Measurements from ENCODE around the gene TRPV3.
"Not testable (repeated sequence)": the region's sequence is repeated elsewhere in the genome, so short reads cannot be mapped to it uniquely, and the experiment has no call there.

Gene TRPV3

GRCh38 chr17:3526971-3527370 is 30.6 kb downstream of the TRPV3 start:
- Histone ChIP-seq H3K4me3 (ENCODE audit: low read length) (no peak overlapping the region), H4K20me1 (ENCODE audit: insufficient read depth, low read length) (no peaks in the 10 kb centered on the region), H3K4me1 (ENCODE audit: low read length) (no peaks in the 10 kb centered on the region), H3K9ac (ENCODE audit: low read length) (no peak overlapping the region), H3F3A (ENCODE audit: insufficient read depth, low read length) (no peaks in the 10 kb centered on the region), H3K27ac (ENCODE audit: low read length) (no peak overlapping the region), H2AFZ (ENCODE audit: low read length) (no peak overlapping the region), H3K79me2 (ENCODE audit: low read length) (no peaks in the 10 kb centered on the region), H3K9me2 (replicated peaks; ENCODE audit: insufficient read depth, low read length) (no peaks in the 10 kb centered on the region), H3K4me2 (ENCODE audit: low read depth, low read length) (no peak overlapping the region), H3K27me3 (replicated peaks; ENCODE audit: insufficient read depth, low read length) (no peaks in the 10 kb centered on the region), H3K9me3 (replicated peaks; ENCODE audit: insufficient read depth, low read length) (no peaks in the 10 kb centered on the region), H3K36me3 (replicated peaks; ENCODE audit: insufficient read depth, low read length) (peaks cover 5% of the 10 kb centered on the region; the same call in 1 of the 2 replicates)
- TF ChIP-seq EZH2phosphoT487 (IDR thresholded peaks at IDR 0.05; ENCODE audit: low read length): no peak
- no peak for TF ChIP-seq EZH2 (optimal IDR thresholded peaks at IDR 0.05; ENCODE audit: low read depth, low read length)
- no peak for TF ChIP-seq CTCF (IDR thresholded peaks at IDR 0.05; ENCODE audit: low read length)
- DNase-seq: no peak

GRCh38 chr17:3526491-3526890 is 31.1 kb downstream of the TRPV3 start:
- H3K9me2 ChIP-seq (replicated peaks; ENCODE audit: insufficient read depth, low read length): no peaks in the 10 kb centered on the region
- H3K4me1 ChIP-seq (ENCODE audit: low read length): no peaks in the 10 kb centered on the region
- peaks cover 5% of the 10 kb centered on the region; the same call in 1 of the 2 replicates for H3K36me3 ChIP-seq (replicated peaks; ENCODE audit: insufficient read depth, low read length)
- H3K79me2 ChIP-seq (ENCODE audit: low read length): no peaks in the 10 kb centered on the region
- no peak overlapping the region for H3K27ac ChIP-seq (ENCODE audit: low read length)
- H3F3A ChIP-seq (ENCODE audit: insufficient read depth, low read length): no peaks in the 10 kb centered on the region
- no peak for TF ChIP-seq CTCF (IDR thresholded peaks at IDR 0.05; ENCODE audit: low read length)
- no peak for TF ChIP-seq EZH2 (optimal IDR thresholded peaks at IDR 0.05; ENCODE audit: low read depth, low read length)
- no peak for TF ChIP-seq EZH2phosphoT487 (IDR thresholded peaks at IDR 0.05; ENCODE audit: low read length)
- no peak overlapping the region for H3K4me2 ChIP-seq (ENCODE audit: low read depth, low read length)
- no peaks in the 10 kb centered on the region for H3K9me3 ChIP-seq (replicated peaks; ENCODE audit: insufficient read depth, low read length)
- no peak overlapping the region for H3K4me3 ChIP-seq (ENCODE audit: low read length)
- H3K9ac ChIP-seq (ENCODE audit: low read length): no peak overlapping the region
- no peak overlapping the region for H2AFZ ChIP-seq (ENCODE audit: low read length)
- no peaks in the 10 kb centered on the region for H3K27me3 ChIP-seq (replicated peaks; ENCODE audit: insufficient read depth, low read length)
- H4K20me1 ChIP-seq (ENCODE audit: insufficient read depth, low read length): no peaks in the 10 kb centered on the region
- no peak for DNase-seq

- TF ChIP-seq EZH2phosphoT487 (IDR thresholded peaks at IDR 0.05; ENCODE audit: low read length) (no peak), CTCF (IDR thresholded peaks at IDR 0.05; ENCODE audit: low read length) (no peak), EZH2 (optimal IDR thresholded peaks at IDR 0.05; ENCODE audit: low read depth, low read length) (no peak)
- no peak overlapping the region for H3K4me3 ChIP-seq (ENCODE audit: low read length)
Observed at GRCh38 chr17:3524024-3524423, 33.6 kb downstream of the TRPV3 start.

GRCh38 chr17:3519472-3519871 is 38.1 kb downstream of the TRPV3 start:
- not testable (repeated sequence) for H2AFZ ChIP-seq (ENCODE audit: low read length); H3K4me3 ChIP-seq (ENCODE audit: low read length)

More at GRCh38 chr17:3524024-3524423, 33.6 kb downstream of the TRPV3 start:
- Histone ChIP-seq H2AFZ (ENCODE audit: low read length) (no peak overlapping the region), H3K4me2 (ENCODE audit: low read depth, low read length) (no peak overlapping the region), H3K4me1 (ENCODE audit: low read length) (no peaks in the 10 kb centered on the region), H3K9me2 (replicated peaks; ENCODE audit: insufficient read depth, low read length) (no peaks in the 10 kb centered on the region), H3F3A (ENCODE audit: insufficient read depth, low read length) (no peaks in the 10 kb centered on the region), H3K79me2 (ENCODE audit: low read length) (no peaks in the 10 kb centered on the region), H4K20me1 (ENCODE audit: insufficient read depth, low read length) (no peaks in the 10 kb centered on the region), H3K36me3 (replicated peaks; ENCODE audit: insufficient read depth, low read length) (peaks cover 10% of the 10 kb centered on the region), H3K9ac (ENCODE audit: low read length) (no peak overlapping the region), H3K27ac (ENCODE audit: low read length) (no peak overlapping the region), H3K27me3 (replicated peaks; ENCODE audit: insufficient read depth, low read length) (no peaks in the 10 kb centered on the region), H3K9me3 (replicated peaks; ENCODE audit: insufficient read depth, low read length) (no peaks in the 10 kb centered on the region)
- DNase-seq: no peak

More at GRCh38 chr17:3519472-3519871, 38.1 kb downstream of the TRPV3 start:
- H3K9me2 ChIP-seq (replicated peaks; ENCODE audit: insufficient read depth, low read length); H3K79me2 ChIP-seq (ENCODE audit: low read length); H3K27me3 ChIP-seq (replicated peaks; ENCODE audit: insufficient read depth, low read length); H3K9me3 ChIP-seq (replicated peaks; ENCODE audit: insufficient read depth, low read length); DNase-seq; H3K27ac ChIP-seq (ENCODE audit: low read length); H3K36me3 ChIP-seq (replicated peaks; ENCODE audit: insufficient read depth, low read length); H3F3A ChIP-seq (ENCODE audit: insufficient read depth, low read length); H4K20me1 ChIP-seq (ENCODE audit: insufficient read depth, low read length); H3K4me2 ChIP-seq (ENCODE audit: low read depth, low read length); H3K9ac ChIP-seq (ENCODE audit: low read length); H3K4me1 ChIP-seq (ENCODE audit: low read length): not testable (repeated sequence)
